Activated naive CD8-positive, alpha-beta T cell treated with anti-CD3 and anti-CD28 coated beads, Interleukin-2, amount 10 ng/mL, durations not matched to agents 7 days and 5 days (primary cell): ENCODE measurements around the gene VWA3A. TPM values are rescaled to one million over a fixed set of nuclear protein-coding genes. Genes with fewer than 3 reads are reported as not detected.
A peak's percentile ranks its signal among the peaks of the same experiment; 100 is the strongest.

Experiments used
- ATAC-seq: fragments of 150-1000 bp; cut with Tn5 transposase; one replicate; pipeline ENCODE4 v1.10.0; 2021; ENCODE audit warnings: low read depth, moderate library complexity
- POLR2A ChIA-PET: fragments of 350-600 bp; sonication (Branson Sonifier 250); formaldehyde crosslinking; loops from one replicate; lab custom pipeline; 2021; ENCODE audit warnings: antibody characterized with exemption; lab: Charles Lee
- DNase-seq: peaks from one replicate; pipeline ENCODE4 v3.0.0; 2021
- H3K27ac Mint-ChIP-seq: one replicate; pipeline ENCODE4 v1.8.0; 2022; ENCODE audit warnings: mild to moderate bottlenecking, mixed read lengths
- H3K27me3 Mint-ChIP-seq: one replicate; pipeline ENCODE4 v1.8.0; 2022; ENCODE audit warnings: mild to moderate bottlenecking, moderate library complexity, mixed read lengths
- H3K36me3 Mint-ChIP-seq: one replicate; pipeline ENCODE4 v1.8.0; 2021; ENCODE audit warnings: mild to moderate bottlenecking, mixed read lengths
- H3K4me1 Mint-ChIP-seq: one replicate; pipeline ENCODE4 v1.8.0; 2021; ENCODE audit warnings: mixed read lengths
- H3K4me3 Mint-ChIP-seq: one replicate; pipeline ENCODE4 v1.8.0; 2022; ENCODE audit warnings: mild to moderate bottlenecking, moderate library complexity, mixed read lengths
- H3K9me3 Mint-ChIP-seq: one replicate; pipeline ENCODE4 v1.8.0; 2021; ENCODE audit warnings: mixed read lengths
- total RNA-seq, 2 experiments: library from RNA; stranded (reverse); gene quantifications; one replicate each; pipeline ENCODE4 v1.2.3, GENCODE V29; 2021

The VWA3A gene
- total RNA-seq, 2 experiments from 2014 or later = 0.42 to 0.51 TPM

DNA sequence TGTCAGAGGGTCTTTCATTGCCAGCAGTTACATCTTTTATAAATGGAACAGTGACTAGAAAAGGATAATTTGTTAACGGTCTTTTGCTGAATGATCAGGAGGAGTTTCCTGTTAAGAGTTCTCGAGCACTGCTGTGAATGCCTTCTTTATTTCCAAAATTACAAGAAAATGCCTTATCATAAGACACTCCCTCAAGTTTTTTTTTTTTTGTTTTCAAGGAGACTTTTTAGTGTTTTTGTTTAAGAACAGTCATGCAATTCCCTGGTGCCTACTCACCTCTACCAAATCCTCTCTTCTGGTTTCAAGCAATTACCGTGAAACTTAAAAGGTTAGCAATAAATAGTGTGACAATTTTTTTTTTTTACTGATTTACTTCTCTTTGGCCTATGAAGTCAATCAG lies 19.0 kb upstream of the VWA3A start:
- POLR2A ChIA-PET = no interaction called here
- DNase-seq (no peak), ATAC-seq (no peak)
- H3K9me3 Mint-ChIP-seq = no peaks in the 10 kb centered on the region
- H3K4me1 Mint-ChIP-seq = no peaks in the 10 kb centered on the region
- no peaks in the 10 kb centered on the region for H3K27me3 Mint-ChIP-seq
- H3K4me3 Mint-ChIP-seq = no peak overlapping the region
- no peak overlapping the region for H3K27ac Mint-ChIP-seq
- peaks cover 2% of the 10 kb centered on the region for H3K36me3 Mint-ChIP-seq

- POLR2A ChIA-PET = no interaction called here
- Mint-ChIP-seq H3K4me3 (no peak overlapping the region), H3K27ac (no peak overlapping the region), H3K36me3 (no peaks in the 10 kb centered on the region), H3K9me3 (no peaks in the 10 kb centered on the region), H3K27me3 (no peaks in the 10 kb centered on the region), H3K4me1 (no peaks in the 10 kb centered on the region)
- DNase-seq (no peak), ATAC-seq (no peak)
Observed at GRCh38 chr16:22075043-22075757, 17.1 kb upstream of the VWA3A start.

- no peak for DNase-seq
- Mint-ChIP-seq H3K36me3 (no peaks in the 10 kb centered on the region), H3K4me1 (no peaks in the 10 kb centered on the region), H3K9me3 (no peaks in the 10 kb centered on the region), H3K27me3 (no peaks in the 10 kb centered on the region), H3K27ac (no peak overlapping the region), H3K4me3 (no peak overlapping the region)
- ATAC-seq = no peak
- POLR2A ChIA-PET = no interaction called here
Observed at GRCh38 chr16:22075776-22076175, 16.6 kb upstream of the VWA3A start.

DNA sequence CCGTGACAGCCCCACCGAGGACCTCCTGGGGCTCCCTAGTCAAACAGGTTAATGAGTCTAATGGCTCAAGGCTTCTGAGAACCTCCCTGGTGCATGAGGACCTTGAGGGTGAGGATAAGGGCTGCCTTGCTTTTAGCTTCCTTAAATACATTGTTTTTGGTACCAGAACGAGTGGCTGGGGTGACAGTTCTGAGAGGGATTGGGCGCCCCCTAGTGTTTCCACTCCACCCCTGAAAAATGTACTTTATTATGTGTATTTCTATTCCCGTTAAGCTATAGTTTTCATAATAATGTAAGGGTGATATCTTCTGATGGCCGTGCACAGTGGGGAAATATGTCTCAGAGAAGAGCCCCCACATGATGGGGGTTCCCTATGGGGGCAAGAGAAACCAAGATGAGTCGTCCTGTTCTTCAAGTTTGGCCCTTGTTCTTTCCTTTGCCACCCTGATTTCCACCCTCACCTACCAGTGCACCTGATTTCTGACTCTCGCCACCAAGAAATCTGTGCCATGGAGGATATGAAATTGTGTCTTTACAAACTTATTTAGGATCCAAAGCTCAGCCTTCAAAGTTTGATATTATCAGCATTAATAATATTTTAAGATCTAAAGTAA lies 14.5 kb upstream of the VWA3A start:
- H3K9me3 Mint-ChIP-seq = no peaks in the 10 kb centered on the region
- no peaks in the 10 kb centered on the region for H3K36me3 Mint-ChIP-seq
- H3K27me3 Mint-ChIP-seq = no peaks in the 10 kb centered on the region
- no peak overlapping the region for H3K27ac Mint-ChIP-seq
- peak; percentile 82 for ATAC-seq
- no peaks in the 10 kb centered on the region for H3K4me1 Mint-ChIP-seq
- POLR2A ChIA-PET = interaction anchor here (0.6 to 1.6 kb wide), 4 partner anchors 64 to 88 kb away, joined by 3 to 7 read pairs (median 5); partner anchors contain the start of gene MOSMO
- peak; percentile 60 for DNase-seq
- no peak overlapping the region for H3K4me3 Mint-ChIP-seq

GRCh38 chr16:22078656-22079055 lies 13.7 kb upstream of the VWA3A start:
- H3K27ac Mint-ChIP-seq = no peak overlapping the region
- POLR2A ChIA-PET = interaction anchor here (1.0 to 1.6 kb wide), 2 partner anchors 71 to 89 kb away, joined by 5 to 7 read pairs; partner anchors contain the start of gene MOSMO
- ATAC-seq (no peak), DNase-seq (no peak)
- no peak overlapping the region for H3K4me3 Mint-ChIP-seq
- no peaks in the 10 kb centered on the region for H3K27me3 Mint-ChIP-seq
- no peaks in the 10 kb centered on the region for H3K4me1 Mint-ChIP-seq
- no peaks in the 10 kb centered on the region for H3K9me3 Mint-ChIP-seq
- H3K36me3 Mint-ChIP-seq = no peaks in the 10 kb centered on the region

- H3K36me3 Mint-ChIP-seq = peaks cover 11% of the 10 kb centered on the region
- ATAC-seq (no peak), DNase-seq (no peak)
- no peaks in the 10 kb centered on the region for H3K4me1 Mint-ChIP-seq
- H3K4me3 Mint-ChIP-seq = no peak overlapping the region
- POLR2A ChIA-PET = no interaction called here
- no peaks in the 10 kb centered on the region for H3K27me3 Mint-ChIP-seq
- no peak overlapping the region for H3K27ac Mint-ChIP-seq
- no peaks in the 10 kb centered on the region for H3K9me3 Mint-ChIP-seq
Observed at GRCh38 chr16:22081050-22081449, 11.3 kb upstream of the VWA3A start.

DNA sequence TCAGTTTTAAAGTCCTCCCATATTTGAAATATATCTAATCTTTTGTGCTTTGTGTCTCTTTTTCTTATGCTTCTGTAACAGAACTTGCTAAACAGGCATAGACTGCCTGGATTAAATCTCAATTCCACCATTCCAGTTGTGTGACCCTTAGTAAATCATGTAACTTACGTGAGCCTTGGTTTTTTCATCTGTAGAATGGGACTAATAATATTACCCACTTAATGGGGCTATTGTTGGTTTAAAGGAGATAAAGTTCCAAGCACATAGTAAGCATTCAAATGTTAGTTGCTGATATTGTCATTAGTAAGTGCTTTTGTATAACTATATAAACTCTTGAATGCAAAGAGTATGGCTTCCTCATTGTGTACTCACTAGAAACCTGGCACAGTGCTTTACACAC lies 5.9 kb upstream of the VWA3A start:
- Mint-ChIP-seq H3K27ac (no peak overlapping the region), H3K36me3 (peaks cover 14% of the 10 kb centered on the region), H3K9me3 (no peaks in the 10 kb centered on the region), H3K4me3 (no peak overlapping the region), H3K4me1 (no peaks in the 10 kb centered on the region), H3K27me3 (no peaks in the 10 kb centered on the region)
- POLR2A ChIA-PET = no interaction called here
- DNase-seq = no peak
- ATAC-seq = no peak

DNA sequence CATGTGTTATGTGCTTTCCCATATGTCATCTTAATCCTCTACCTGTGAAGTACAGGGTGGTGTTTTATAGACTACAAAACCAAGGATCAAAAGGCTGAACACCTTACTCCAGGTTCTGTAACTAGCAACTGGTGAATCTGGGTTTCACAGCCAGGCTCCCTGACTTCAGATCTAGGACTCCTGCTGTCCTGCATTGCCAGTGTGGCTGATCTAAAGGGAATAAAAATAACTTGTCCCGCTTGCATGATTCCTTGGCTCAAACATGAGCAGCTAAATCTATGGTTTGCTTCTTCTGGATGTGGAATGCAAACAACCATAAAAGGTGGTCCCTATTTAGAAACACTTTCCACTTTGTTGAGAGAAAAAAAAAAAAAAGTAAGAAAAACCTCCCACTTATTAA lies 3.7 kb upstream of the VWA3A start:
- H3K9me3 Mint-ChIP-seq = no peaks in the 10 kb centered on the region
- H3K4me1 Mint-ChIP-seq = no peaks in the 10 kb centered on the region
- POLR2A ChIA-PET = no interaction called here
- ATAC-seq = no peak
- H3K4me3 Mint-ChIP-seq = no peak overlapping the region
- DNase-seq = no peak
- no peak overlapping the region for H3K27ac Mint-ChIP-seq
- peaks cover 3% of the 10 kb centered on the region for H3K27me3 Mint-ChIP-seq
- peaks cover 14% of the 10 kb centered on the region for H3K36me3 Mint-ChIP-seq

GRCh38 chr16:22089910-22090309 lies 2.4 kb upstream of the VWA3A start:
- Mint-ChIP-seq H3K36me3 (peaks cover 9% of the 10 kb centered on the region), H3K4me3 (no peak overlapping the region), H3K27me3 (peaks cover 6% of the 10 kb centered on the region), H3K27ac (no peak overlapping the region), H3K9me3 (no peaks in the 10 kb centered on the region), H3K4me1 (no peaks in the 10 kb centered on the region)
- POLR2A ChIA-PET = no interaction called here
- no peak for DNase-seq
- ATAC-seq = no peak

DNA sequence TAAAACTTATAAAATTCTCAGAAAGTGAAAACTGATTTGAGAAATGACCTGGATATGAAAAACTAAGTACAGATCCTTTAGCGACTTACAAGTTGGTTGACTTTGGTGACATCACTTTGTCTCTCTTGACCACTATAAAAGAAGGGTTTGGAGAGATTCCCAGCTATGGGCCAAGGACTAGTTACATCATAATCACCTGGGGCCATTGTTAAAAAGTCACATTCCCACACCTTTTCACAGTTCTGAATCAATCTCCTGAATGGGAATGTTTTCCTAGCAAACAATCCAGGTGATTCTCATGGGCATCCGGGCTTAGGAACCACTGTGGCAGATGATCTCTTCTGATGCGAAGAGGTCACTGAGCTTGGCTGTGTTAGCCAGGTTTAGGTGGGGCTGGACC lies 620 bp upstream of the VWA3A start:
- H3K4me1 Mint-ChIP-seq = no peaks in the 10 kb centered on the region
- DNase-seq (no peak), ATAC-seq (no peak)
- H3K9me3 Mint-ChIP-seq = no peaks in the 10 kb centered on the region
- no peak overlapping the region for H3K27ac Mint-ChIP-seq
- no peak overlapping the region for H3K4me3 Mint-ChIP-seq
- POLR2A ChIA-PET = no interaction called here
- H3K36me3 Mint-ChIP-seq = no peaks in the 10 kb centered on the region
- peaks cover 19% of the 10 kb centered on the region for H3K27me3 Mint-ChIP-seq

DNA sequence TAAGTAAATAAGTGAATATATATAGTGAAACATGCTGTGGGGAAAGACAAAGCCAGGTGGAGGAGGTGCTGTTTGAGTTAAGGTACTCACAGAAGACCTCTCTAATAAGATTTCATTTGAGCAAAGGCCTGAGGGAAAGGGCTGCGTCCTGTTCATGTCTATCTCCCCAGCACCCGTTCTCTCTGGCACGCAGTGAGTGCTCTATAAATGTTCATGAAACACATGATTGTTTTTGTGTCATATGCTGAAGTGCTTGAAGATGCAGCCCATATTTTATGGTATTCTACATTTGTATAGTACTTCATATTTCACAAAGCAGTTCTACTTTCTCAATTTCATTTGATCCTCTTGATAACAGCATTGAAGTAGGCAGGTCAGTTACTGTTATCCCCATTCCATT lies 990 bp downstream of the VWA3A start:
- POLR2A ChIA-PET = no interaction called here
- peaks cover 28% of the 10 kb centered on the region for H3K27me3 Mint-ChIP-seq
- ATAC-seq = no peak

DNA sequence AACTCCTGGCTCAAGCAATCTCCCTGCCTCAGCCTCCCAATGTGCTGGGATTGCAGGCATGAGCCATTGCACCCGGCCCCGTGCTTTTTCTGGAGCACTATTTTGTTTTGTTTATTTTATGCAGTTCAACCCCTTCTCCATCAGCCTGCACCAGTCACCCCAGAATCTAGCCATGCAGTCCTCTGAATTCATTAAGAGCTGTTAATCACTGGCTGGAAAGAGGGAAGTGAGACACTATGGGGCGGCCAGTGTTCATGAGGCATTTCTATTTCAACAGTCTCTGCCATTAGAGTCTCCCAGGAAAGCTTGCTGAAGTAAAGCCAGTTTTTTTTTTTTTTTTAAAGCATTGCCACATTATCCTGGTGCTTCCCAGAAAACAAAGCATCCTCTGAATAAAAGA lies 1.7 kb downstream of the VWA3A start:
- Mint-ChIP-seq H3K36me3 (no peaks in the 10 kb centered on the region), H3K27me3 (peaks cover 32% of the 10 kb centered on the region), H3K4me3 (no peak overlapping the region), H3K9me3 (no peaks in the 10 kb centered on the region), H3K27ac (no peak overlapping the region), H3K4me1 (peaks cover 2% of the 10 kb centered on the region)
- ATAC-seq = no peak
- POLR2A ChIA-PET = no interaction called here
- no peak for DNase-seq

More for the DNA sequence above, 990 bp downstream of the VWA3A start:
- H3K4me1 Mint-ChIP-seq = no peaks in the 10 kb centered on the region
- no peaks in the 10 kb centered on the region for H3K36me3 Mint-ChIP-seq
- no peak for DNase-seq
- no peaks in the 10 kb centered on the region for H3K9me3 Mint-ChIP-seq
- no peak overlapping the region for H3K4me3 Mint-ChIP-seq
- no peak overlapping the region for H3K27ac Mint-ChIP-seq

- H3K4me1 Mint-ChIP-seq = peaks cover 4% of the 10 kb centered on the region
- ATAC-seq (peak; percentile 78), DNase-seq (no peak)
- H3K27ac Mint-ChIP-seq = no peak overlapping the region
- H3K27me3 Mint-ChIP-seq = peaks cover 35% of the 10 kb centered on the region
- H3K36me3 Mint-ChIP-seq = no peaks in the 10 kb centered on the region
- POLR2A ChIA-PET = interaction anchor here (1.2 kb wide), 1 partner anchor 145 kb away, joined by 3 read pairs; the partner anchor contains the start of gene UQCRC2
- H3K9me3 Mint-ChIP-seq = no peaks in the 10 kb centered on the region
- no peak overlapping the region for H3K4me3 Mint-ChIP-seq
Observed at GRCh38 chr16:22098405-22099255, 6.3 kb downstream of the VWA3A start.
